Esophagus muscularis mucosa (tissue), 4 donors: ENCODE measurements around the gene SH3BGRL2. TPM values are rescaled to one million over a fixed set of nuclear protein-coding genes. Genes with fewer than 3 reads are reported as not detected.

Experiments
- total RNA-seq, 4 donors: library from RNA; depleted of rRNA; stranded (reverse); fragments of >200 nt; gene quantifications; one replicate each; pipeline versions ENCODE4 v1.1.0 to v1.2.1, GENCODE V29; 2016

SH3BGRL2 gene
- total RNA-seq, 4 donors from 2014 or later: 22.8 to 34.1 (median 31.6) TPM

Other genes starting within 250 kb of the SH3BGRL2 start
- gene LCA5, start 93.9 kb upstream of the SH3BGRL2 start, total RNA-seq: 10 to 100 TPM in 2 of 4 donors, 1 to 10 TPM in 2; 5.2 to 11.5 (median 8.5) TPM